ENCODE data around the gene GRID1. TPM values are rescaled to one million over a fixed set of nuclear protein-coding genes. Genes with fewer than 3 reads are reported as not detected.

Gene GRID1
- total and polyA plus RNA-seq, 10 of the 15 experiments (the other 5 are each of a cell fraction or from before 2014, with no cell fraction given) = 0.04 to 0.62 (median 0.08) TPM; not detected in 5

DNA sequence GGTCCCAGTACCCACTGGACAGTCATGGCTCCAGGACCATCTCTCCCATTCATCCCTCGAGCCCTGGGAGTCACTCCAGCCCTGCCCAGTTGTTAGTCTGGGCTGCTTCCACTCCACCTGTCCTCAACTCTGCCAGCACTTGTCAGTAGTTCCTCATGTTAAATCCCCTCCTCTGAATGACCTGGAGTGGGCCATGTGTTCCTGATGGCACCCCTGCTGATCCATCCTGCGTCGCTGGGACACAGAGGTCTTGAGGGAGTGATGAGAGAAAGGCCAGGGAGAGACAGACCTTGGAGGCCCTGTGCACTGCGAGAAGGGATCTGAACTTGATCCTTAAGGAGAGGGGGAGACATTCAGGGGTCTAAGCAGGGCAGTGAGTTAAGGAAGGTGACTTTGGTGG, 174.9 kb downstream of the GRID1 start:
- Histone ChIP-seq H3K27ac (ENCODE audit: control insufficient read depth, insufficient read depth) (no peak overlapping the region), H3K4me2 (ENCODE audit: control insufficient read depth, insufficient read depth) (no peak overlapping the region), H3K9me3 (replicated peaks; ENCODE audit: control insufficient read depth, insufficient read depth, low read length) (no peaks in the 10 kb centered on the region), H3K4me3 (no peak overlapping the region), H3K4me1 (ENCODE audit: control insufficient read depth, insufficient read depth, low read length) (no peaks in the 10 kb centered on the region), H3K36me3 (ENCODE audit: control insufficient read depth in 2 of 2, insufficient read depth in 2 of 2, low read length in 1 of 2) (no peaks in the 10 kb centered on the region), H2AFZ (ENCODE audit: control insufficient read depth, low read depth, low read length) (no peak overlapping the region), H4K20me1 (ENCODE audit: control insufficient read depth, insufficient read depth) (no peaks in the 10 kb centered on the region), H3K79me2 (ENCODE audit: control insufficient read depth, insufficient read depth, low read length) (no peaks in the 10 kb centered on the region), H3K27me3 (replicated peaks in 1 of 2; ENCODE audit: control insufficient read depth in 2 of 2, insufficient read depth in 2 of 2, low read length in 1 of 2) (peaks cover 0 to 2% of the 10 kb centered on the region in 2 experiments; a peak in 1 of 4 replicates), H3K9ac (ENCODE audit: control insufficient read depth, insufficient read depth, low read length) (no peak overlapping the region)
- ChIA-PET POLR2A (no interaction called here), SMC1A (ENCODE audit: uncharacterized antibody, unreplicated experiment) (no interaction called here), CTCF (no interaction called here), RAD21 (ENCODE audit: unreplicated experiment) (no interaction called here)
- FAIRE-seq (no peak), ATAC-seq (no peak), DNase-seq (ENCODE audit: low read depth, low spot score) (no peak)
- BruUV-seq (replicated peaks) = no TSS peak
- TF ChIP-seq SMAD1 (IDR thresholded peaks at IDR 0.05; ENCODE audit: low read depth, partially characterized antibody) (no peak), KAT2A (conservative IDR thresholded peaks at IDR 0.05; ENCODE audit: control insufficient read depth, low read depth, low read length) (no peak), NR2C2 (IDR thresholded peaks at IDR 0.05; ENCODE audit: borderline replicate concordance, control insufficient read depth, insufficient read length, low read depth) (no peak), HDAC2 (IDR thresholded peaks at IDR 0.05) (no peak)
- TF ChIP-seq, protein P1, sequence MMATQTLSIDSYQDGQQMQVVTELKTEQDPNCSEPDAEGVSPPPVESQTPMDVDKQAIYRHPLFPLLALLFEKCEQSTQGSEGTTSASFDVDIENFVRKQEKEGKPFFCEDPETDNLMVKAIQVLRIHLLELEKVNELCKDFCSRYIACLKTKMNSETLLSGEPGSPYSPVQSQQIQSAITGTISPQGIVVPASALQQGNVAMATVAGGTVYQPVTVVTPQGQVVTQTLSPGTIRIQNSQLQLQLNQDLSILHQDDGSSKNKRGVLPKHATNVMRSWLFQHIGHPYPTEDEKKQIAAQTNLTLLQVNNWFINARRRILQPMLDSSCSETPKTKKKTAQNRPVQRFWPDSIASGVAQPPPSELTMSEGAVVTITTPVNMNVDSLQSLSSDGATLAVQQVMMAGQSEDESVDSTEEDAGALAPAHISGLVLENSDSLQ (IDR thresholded peaks at IDR 0.05) = no peak
- TF ChIP-seq, protein P2, sequence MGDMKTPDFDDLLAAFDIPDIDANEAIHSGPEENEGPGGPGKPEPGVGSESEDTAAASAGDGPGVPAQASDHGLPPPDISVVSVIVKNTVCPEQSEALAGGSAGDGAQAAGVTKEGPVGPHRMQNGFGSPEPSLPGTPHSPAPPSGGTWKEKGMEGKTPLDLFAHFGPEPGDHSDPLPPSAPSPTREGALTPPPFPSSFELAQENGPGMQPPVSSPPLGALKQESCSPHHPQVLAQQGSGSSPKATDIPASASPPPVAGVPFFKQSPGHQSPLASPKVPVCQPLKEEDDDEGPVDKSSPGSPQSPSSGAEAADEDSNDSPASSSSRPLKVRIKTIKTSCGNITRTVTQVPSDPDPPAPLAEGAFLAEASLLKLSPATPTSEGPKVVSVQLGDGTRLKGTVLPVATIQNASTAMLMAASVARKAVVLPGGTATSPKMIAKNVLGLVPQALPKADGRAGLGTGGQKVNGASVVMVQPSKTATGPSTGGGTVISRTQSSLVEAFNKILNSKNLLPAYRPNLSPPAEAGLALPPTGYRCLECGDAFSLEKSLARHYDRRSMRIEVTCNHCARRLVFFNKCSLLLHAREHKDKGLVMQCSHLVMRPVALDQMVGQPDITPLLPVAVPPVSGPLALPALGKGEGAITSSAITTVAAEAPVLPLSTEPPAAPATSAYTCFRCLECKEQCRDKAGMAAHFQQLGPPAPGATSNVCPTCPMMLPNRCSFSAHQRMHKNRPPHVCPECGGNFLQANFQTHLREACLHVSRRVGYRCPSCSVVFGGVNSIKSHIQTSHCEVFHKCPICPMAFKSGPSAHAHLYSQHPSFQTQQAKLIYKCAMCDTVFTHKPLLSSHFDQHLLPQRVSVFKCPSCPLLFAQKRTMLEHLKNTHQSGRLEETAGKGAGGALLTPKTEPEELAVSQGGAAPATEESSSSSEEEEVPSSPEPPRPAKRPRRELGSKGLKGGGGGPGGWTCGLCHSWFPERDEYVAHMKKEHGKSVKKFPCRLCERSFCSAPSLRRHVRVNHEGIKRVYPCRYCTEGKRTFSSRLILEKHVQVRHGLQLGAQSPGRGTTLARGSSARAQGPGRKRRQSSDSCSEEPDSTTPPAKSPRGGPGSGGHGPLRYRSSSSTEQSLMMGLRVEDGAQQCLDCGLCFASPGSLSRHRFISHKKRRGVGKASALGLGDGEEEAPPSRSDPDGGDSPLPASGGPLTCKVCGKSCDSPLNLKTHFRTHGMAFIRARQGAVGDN (IDR thresholded peaks at IDR 0.05) = no peak
- in situ Hi-C loops (cut with MboI) = no loop called here
- 3% methylated on average over 4 of the region's 4 CpGs for WGBS (ENCODE audit: insufficient coverage, insufficient replicate concordance, low lambda C conversion rate, missing lambda C conversion rate)
- intact Hi-C loops (cut with micrococcal nuclease; ENCODE audit: unreplicated experiment) = no loop called here
